ENCODE results near the gene ZNF382. TPM values are rescaled to one million over a fixed set of nuclear protein-coding genes. Genes with fewer than 3 reads are reported as not detected.
"Not testable (repeated sequence)": the region's sequence is repeated elsewhere in the genome, so short reads cannot be mapped to it uniquely, and the experiment has no call there.

Gene ZNF382
- total RNA-seq (2014; rRNA removed; shearing (Covaris generic); ENCODE audit: low replicate concordance), result 5.4 and 8.1 TPM in 2 replicates

DNA sequence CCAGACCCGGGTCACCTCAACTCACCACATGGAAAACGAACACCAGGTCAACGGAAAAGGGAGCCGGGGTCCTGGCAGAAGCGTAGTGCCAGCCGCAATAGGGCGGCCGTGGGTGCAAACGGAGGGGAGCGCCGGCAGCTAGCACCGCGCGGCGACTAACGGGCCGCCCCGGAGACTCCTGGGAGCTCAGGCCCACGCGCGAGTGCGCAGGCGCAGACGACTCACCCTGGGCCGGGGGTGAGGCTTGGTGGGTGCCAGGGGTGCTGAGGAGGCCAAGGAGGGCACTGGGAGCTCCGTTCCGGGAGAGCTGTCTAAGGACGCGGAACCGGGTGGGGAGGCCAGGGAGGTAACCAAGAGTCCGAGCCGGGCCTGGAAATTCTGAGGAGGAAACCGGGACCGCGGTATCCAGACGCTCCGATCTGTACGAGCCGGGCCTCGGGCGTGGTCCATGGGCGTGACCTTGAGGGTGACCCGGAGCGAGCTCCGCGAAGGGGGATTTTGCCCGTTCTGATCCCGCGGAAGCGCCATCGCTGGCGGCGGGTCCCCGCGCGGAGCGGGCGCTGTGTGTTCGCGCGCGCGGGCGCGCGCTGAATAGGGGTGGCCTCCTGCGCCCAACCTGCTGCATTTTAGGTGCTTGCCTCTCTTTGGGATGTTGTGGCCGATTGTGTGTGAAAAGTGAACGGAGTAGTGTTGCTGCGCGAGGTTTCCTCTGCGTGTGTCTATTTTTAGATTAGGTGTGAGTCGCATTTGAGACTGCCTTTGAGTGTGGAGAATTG is at the start of gene ZNF382:
Gene ZNF382, plus strand, starts transcription at position 213 of the 776 bp plus-strand sequence. CDS start 4,602 bp downstream, outside the sequence.
- Histone ChIP-seq H3K36me3 (peaks cover 40% of the 10 kb centered on the region), H3K4me3 (peak within 1 kb of the TSS; percentile 78)
- DNase-seq, result peak; percentile 84

DNA sequence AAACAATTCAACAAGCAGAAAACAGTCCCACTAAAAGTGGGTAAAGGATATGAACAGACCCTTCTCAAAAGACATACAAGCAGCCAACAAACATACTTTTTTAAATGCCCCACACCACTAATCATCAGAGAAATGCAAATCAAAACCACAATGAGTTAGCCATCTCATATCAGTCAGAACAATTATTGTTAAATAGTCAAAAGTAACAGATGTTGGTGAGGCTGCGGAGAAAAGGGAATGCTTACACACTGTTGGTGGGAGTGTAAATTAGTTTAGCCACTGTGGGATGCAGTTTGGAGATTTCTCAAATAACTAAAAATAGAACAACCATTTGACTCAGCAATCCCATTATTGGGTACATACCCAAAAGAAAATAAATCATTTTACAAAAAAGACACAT is 40.7 kb upstream of the ZNF382 start:
- Histone ChIP-seq H3K27me3 (no peaks in the 10 kb centered on the region), H3K9me3 (peaks cover 39% of the 10 kb centered on the region), H3K36me3 (peaks cover 13% of the 10 kb centered on the region), H3K4me3 (no peak overlapping the region)
- DNase-seq, result no peak

More for the DNA sequence above, at the start of gene ZNF382:
- no peaks in the 10 kb centered on the region for H3K27me3 ChIP-seq
- H3K9me3 ChIP-seq, result peaks cover 20% of the 10 kb centered on the region

DNA sequence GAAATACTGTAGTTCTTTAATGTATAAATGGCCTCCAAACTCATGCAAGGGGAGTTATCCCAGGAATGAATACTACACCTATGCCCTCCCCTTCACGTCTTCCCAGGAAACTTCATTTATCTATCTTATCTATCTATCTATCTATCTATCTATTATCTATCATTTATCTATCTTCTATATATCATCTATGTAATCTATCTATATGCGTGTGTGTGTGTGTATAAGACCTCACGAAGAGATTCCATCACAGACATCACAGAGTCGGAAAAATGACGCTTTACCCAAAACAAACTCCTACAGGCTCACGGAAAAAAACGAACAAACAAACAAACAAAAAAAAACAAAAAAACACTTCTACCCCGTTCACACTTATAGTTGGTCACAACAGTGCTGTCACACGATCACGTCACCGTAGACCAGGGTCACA is 32.5 kb upstream of the ZNF382 start:
- Histone ChIP-seq H3K4me3 (peak overlapping the region; percentile 52), H3K36me3 (peaks cover 19% of the 10 kb centered on the region), H3K9me3 (peaks cover 38% of the 10 kb centered on the region), H3K27me3 (no peaks in the 10 kb centered on the region)
- no peak for DNase-seq

DNA sequence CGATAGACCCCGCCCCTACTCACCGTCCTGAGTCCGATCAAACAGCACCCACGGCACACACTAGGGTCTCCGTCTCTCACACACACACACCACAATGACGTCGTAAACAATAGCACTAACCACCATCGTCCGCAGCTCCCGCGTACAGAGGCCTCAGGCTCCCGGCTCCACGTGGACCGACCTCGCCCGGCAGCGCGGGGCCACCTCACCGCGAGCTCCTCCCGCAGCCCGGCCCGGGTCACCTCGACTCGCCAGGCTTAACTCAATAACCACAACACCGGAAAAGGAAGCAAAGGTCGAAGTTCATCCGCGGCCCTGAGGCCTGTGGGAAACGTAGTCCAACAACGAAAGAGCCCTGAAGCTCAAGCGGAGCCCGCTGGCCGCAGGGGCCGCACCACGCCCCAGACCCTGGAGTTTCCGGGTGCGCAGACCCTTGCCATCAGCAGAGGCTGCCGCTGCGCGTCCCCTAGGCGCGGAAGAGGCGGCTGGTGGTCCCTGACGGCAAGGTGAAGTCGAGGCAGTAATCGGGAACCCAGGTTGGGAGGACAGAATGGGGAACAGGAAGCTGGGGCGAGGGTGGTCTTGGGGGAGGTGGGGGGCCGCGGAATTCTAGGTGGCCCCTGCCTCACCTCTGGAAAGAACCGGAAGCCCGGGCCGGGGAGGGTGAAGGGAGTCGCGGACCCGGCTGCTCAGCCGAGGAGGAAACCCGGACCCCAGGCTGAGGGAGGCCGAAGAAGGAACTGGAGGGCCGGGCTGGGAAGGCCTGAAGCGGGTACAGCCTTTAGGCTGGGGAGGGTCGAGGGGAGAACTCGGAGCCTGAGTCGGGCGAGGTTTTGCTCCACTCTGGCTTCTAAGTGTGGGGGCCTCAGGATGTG is 31.9 kb upstream of the ZNF382 start, which contains the start of gene ZNF529:
Gene ZNF529, minus strand, starts transcription at position 273 of the 875 bp plus-strand sequence. CDS start 946 bp downstream, outside the sequence.
- Histone ChIP-seq H3K36me3 (peaks cover 21% of the 10 kb centered on the region), H3K27me3 (no peaks in the 10 kb centered on the region), H3K4me3 (peak within 1 kb of the TSS; percentile 52), H3K9me3 (peaks cover 38% of the 10 kb centered on the region)
- DNase-seq, result peak; percentile 72

DNA sequence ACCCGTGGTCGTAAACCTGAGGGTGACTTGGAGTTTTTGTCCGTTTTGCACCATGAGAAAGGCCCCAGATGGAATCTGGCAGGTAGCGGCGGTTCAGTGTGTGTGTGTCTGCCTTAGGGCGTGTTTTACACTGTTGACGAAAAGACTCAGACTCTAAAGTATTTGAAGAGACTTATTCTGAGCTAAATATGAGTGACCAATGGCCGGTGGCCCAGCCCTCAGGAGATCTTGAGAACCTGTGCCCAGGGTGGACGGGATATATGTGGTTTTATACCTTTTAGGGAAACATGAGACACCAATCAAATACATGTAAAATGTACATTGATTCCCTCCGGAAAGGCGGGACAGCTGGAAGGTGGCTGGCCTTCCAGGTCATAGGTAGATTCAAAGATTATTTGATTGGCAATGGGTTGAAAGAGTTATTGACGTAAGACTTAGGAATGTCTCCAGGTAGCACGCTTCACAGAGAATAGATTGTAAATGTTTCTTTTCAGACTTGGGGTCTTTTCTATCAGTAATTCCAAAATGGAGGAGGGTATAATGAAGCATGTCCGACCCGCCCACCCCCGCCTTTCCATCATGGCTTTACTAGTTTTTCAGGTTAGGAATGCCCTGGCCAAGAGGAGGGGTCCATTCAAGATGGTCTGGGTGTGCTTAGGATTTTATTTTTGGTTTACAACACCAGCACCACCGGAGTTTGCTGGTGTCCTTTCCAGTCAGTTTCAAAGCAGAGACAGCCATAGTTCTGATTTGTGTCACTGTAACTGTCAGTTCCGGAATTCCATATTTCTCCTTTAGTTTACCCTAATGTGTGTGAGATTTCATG is 31.0 kb upstream of the ZNF382 start:
- H3K9me3 ChIP-seq, result peaks cover 34% of the 10 kb centered on the region
- peak overlapping the region; percentile 52 for H3K4me3 ChIP-seq
- no peaks in the 10 kb centered on the region for H3K27me3 ChIP-seq
- peaks cover 22% of the 10 kb centered on the region for H3K36me3 ChIP-seq
- no peak for DNase-seq

DNA sequence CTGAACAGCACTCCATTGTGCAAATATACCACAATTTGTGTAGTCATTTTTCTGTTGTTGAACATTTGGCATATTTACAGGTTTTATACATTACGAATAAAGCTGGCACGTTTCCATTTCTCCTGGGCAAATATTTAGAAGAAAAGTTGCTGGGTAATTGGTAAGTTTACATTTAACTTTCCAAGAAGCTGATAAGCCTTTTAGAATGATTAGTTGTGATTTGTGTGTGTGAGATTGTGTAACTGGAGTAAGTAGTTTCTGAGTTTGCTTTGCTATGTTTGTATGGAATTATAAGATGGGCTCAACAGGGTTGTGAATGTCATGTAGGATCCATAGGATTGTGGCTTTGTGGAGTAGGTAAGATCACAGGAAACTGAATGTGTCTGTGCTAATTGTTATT is 30.4 kb upstream of the ZNF382 start:
- no peak overlapping the region for H3K4me3 ChIP-seq

DNA sequence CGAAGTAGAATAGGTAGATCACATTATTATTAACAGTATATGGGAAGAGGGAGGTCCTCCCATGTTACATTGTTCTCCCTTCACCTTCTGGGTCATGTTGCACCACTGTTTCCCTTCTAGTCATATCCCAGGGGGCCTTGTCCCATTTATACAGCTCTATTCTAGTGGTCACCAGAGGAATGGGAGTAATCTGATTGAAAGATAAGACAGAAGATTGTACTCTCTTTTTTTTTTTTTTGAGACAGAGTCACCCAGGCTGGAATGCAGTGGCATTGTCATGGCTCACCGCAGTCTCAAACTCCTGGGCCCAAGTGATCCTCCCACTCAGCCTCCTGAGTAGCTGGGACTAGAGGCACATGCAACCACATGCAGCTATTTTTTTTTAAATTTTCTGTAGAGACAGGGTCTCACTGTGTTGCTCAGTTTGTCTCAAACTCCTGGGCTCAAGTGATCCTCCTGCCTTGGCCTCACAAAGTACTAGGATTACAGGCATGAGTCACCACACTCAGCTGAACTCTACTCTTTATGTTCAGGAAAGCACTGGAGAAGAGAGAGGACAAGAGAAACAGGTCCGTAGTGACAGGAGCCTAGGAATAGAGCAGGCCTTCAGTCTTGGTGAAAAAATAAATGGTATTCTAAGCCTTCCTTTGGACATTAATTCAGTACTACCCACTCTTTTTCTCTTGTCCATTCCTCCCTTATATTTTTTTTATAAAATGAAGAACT is 27.7 kb upstream of the ZNF382 start:
- Histone ChIP-seq H3K36me3 (peaks cover 43% of the 10 kb centered on the region), H3K9me3 (peaks cover 34% of the 10 kb centered on the region), H3K4me3 (no peak overlapping the region), H3K27me3 (no peaks in the 10 kb centered on the region)
- no peak for DNase-seq

More for the DNA sequence above, 30.4 kb upstream of the ZNF382 start:
- no peak for DNase-seq
- no peaks in the 10 kb centered on the region for H3K27me3 ChIP-seq
- peaks cover 35% of the 10 kb centered on the region for H3K9me3 ChIP-seq
- peaks cover 26% of the 10 kb centered on the region for H3K36me3 ChIP-seq

DNA sequence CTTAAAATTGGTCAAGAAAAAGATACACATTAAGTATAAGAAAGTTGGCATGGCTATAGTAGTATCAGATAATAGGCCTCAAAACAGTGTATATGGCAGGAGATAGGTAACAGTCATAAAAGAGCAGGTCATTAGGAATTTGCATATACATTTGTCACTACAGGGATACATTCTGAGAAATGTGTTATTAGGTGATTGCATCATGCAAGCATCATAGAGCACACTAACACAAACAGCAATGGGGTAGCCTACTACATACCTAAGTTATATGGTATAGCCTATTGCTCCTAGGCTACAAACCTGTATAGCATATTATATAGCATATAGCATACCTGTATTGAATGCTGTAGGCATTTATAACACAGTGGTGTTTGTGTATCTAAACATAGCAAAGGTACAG is 25.9 kb upstream of the ZNF382 start:
- H3K36me3 ChIP-seq, result peaks cover 43% of the 10 kb centered on the region
- no peak overlapping the region for H3K4me3 ChIP-seq
- H3K9me3 ChIP-seq, result peaks cover 24% of the 10 kb centered on the region
- DNase-seq, result no peak
- no peaks in the 10 kb centered on the region for H3K27me3 ChIP-seq

DNA sequence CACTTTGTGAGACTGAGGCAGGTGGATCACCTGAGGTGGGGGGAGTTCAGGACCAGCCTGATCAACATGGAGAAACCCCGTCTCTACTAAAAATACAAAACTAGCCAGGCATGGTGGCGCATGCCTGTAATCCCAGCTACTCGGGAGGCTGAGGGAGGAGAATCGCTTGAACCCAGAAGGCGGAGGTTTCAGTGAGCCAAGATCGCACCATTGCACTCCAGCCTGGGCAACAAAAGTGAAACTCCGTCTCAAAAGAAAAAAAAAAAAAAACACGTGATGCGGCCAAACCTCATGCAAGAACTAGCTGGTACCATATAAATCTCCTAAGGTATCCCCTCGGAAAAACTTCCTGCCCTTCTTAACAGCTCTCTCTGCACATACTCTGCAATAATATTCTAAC is 2.4 kb upstream of the ZNF382 start:
- peaks cover 22% of the 10 kb centered on the region for H3K9me3 ChIP-seq
- DNase-seq, H3K27me3 ChIP-seq, H3K4me3 ChIP-seq: not testable (repeated sequence)
- H3K36me3 ChIP-seq, result peaks cover 19% of the 10 kb centered on the region

DNA sequence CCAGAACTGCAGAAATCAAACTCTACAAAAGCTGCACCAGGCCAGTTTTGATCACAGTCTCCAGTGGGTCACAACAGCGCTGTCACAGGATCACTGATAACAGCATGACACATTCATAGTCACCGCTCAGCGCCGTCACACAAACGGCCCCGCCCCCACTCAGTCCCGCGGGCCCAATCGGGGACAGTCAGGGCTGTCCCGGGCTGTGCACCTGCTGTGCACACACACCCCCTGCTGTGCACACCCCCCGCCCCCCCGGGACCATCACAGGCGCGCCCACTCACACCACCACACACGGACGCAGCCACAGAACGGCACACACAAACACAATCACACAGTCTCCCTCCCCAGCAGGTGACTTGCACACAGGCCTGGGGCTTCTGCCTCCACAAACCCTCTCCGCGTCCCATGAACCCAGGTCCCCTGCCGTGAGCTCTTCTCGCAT is 435 bp upstream of the ZNF382 start:
- Histone ChIP-seq H3K9me3 (peaks cover 21% of the 10 kb centered on the region), H3K4me3 (peak overlapping the region; percentile 78), H3K27me3 (no peaks in the 10 kb centered on the region), H3K36me3 (peaks cover 38% of the 10 kb centered on the region)
- peak; percentile 55 for DNase-seq

DNA sequence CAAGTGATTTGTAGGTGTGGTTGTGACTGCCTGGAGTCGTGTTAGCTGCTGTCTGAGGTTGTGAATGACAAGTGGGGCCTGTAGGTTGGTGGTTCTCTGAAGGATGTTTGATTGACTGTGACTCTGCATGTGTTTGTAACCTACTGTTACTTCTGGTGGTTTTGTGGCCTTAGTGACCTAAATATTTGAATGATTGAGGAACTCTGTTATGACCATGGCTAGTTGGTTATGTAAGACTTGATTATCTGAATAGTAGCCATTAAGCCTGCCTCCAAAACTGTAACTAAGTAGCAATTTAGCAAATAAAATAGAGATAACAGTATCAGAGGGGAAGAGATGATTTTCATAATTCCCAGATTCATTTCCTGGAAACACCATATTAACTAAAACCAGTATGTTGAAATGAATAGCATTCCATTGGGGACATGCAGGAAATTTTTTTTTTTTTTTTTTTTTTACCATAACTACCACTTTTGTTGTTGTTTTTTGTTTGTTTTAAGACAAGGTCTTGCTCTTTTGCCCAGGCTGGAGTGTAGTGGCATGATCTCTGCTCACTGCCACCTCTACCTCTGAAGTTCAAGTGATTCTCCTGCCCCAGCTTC is 865 bp downstream of the ZNF382 start:
- H3K27me3 ChIP-seq, result no peaks in the 10 kb centered on the region
- no peak for DNase-seq
- H3K4me3 ChIP-seq, result peak overlapping the region; percentile 78
- H3K36me3 ChIP-seq, result peaks cover 44% of the 10 kb centered on the region
- peaks cover 19% of the 10 kb centered on the region for H3K9me3 ChIP-seq

DNA sequence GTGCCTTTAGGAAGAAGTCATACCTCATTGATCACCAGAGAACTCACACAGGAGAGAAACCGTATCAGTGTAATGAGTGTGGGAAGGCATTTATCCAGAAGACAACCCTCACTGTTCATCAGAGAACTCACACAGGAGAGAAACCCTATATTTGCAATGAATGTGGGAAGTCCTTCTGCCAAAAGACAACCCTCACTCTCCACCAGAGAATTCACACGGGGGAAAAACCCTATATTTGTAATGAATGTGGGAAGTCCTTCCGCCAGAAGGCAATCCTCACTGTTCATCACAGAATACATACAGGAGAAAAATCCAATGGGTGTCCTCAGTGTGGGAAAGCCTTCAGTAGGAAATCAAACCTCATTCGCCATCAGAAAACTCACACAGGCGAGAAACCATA is 21.9 kb downstream of the ZNF382 start:
- no peak for DNase-seq
- H3K4me3 ChIP-seq, result no peak overlapping the region
- H3K27me3 ChIP-seq, result no peaks in the 10 kb centered on the region
- peaks cover 36% of the 10 kb centered on the region for H3K36me3 ChIP-seq
- H3K9me3 ChIP-seq, result peaks cover 68% of the 10 kb centered on the region

DNA sequence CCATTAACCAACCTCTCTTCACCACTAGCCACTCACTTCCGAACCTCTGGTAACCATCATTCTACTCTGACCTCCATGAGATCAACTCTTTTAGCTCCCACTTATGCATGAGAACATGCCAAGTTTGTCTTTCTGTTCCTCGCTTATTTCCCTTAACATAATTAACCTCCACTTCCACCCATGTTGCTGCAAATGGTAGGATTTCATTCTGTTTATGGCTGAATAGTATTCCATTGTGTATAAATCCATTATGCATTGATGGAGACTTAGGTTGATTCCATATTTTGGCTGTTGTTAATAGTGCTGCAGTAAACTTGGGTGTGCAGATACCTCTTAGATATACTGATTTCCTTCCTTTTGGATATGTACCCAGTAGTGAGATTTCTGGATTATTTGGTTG is 30.2 kb downstream of the ZNF382 start:
- Histone ChIP-seq H3K27me3 (no peaks in the 10 kb centered on the region), H3K9me3 (peaks cover 67% of the 10 kb centered on the region), H3K36me3 (peaks cover 23% of the 10 kb centered on the region), H3K4me3 (no peak overlapping the region)
- no peak for DNase-seq

DNA sequence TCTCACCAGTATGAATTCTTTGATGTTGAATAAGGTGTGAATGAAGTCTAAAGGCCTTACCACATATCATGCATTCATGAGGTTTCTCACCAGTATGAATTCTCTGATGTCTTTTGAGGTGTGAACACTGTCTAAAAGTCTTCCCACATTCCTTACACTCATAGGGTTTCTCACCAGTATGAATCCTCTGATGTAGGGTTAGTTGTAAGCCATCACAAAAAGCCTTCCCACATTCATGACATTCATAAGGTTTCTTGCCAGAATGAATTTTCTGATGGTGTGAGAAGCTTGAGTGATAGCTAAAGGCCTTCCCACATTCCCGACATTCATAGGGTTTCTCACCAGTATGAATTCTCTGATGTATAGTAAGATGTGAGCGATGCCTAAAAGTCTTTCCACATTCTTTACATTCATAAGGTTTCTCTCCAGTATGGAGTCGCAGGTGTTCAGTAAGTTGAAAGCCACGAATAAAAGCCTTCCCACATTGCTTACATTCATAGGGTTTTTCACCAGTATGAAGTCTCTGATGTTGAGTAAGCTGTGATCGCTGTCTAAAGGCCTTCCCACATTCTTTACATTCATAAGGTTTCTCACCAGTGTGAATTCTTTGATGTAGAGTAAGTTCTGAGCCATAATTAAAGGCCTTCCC is 33.9 kb downstream of the ZNF382 start:
- Histone ChIP-seq H3K27me3 (no peaks in the 10 kb centered on the region), H3K36me3 (peaks cover 32% of the 10 kb centered on the region), H3K9me3 (peaks cover 66% of the 10 kb centered on the region), H3K4me3 (no peak overlapping the region)
- DNase-seq, result no peak

DNA sequence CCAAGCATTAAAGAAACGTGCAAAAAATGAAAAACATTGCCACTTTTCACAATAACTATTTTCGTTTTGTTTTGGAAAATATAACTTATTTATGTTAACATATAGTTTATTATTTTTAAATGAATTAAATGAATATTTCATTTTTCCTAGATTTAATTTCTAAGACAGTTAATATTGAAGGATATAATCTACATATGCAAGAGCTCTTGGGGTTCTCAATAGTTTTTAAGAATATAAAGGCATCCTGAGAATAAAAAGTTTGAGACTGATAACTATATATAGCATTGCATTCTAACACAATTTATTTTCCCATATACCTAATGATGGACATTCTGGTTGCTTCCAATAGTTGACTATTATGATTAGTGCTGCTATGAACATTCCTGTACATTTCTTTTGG is 41.6 kb downstream of the ZNF382 start:
- Histone ChIP-seq H3K4me3 (no peak overlapping the region), H3K36me3 (peaks cover 56% of the 10 kb centered on the region), H3K27me3 (no peaks in the 10 kb centered on the region), H3K9me3 (peaks cover 50% of the 10 kb centered on the region)
- DNase-seq, result no peak

Measured in MG63 (cell line).